Upper lobe of left lung (tissue), 6 donors: ENCODE results near the gene PIGL. TPM values are rescaled to one million over a fixed set of nuclear protein-coding genes. Genes with fewer than 3 reads are reported as not detected.

Source experiments
- ATAC-seq, 2 donors: fragments of 200-7000 bp; cut with Tn5 transposase; one replicate each; pipeline ENCODE4 v1.9.1; 2022; ENCODE audit warnings: mild to moderate bottlenecking in 2 of 2, moderate library complexity in 2 of 2; ENCODE audit not compliant: low FRiP score in 2 of 2
- DNase-seq, 2 donors: peaks; one replicate each; pipeline ENCODE4 v3.0.0-alpha.2; 2019 to 2020
- H3K27ac ChIP-seq, 4 donors: fragments of 200-600 bp; sonication (generic); one replicate each; pipeline ENCODE4 v1.5.1; 2016 to 2019
- H3K27me3 ChIP-seq, 4 donors: fragments of 200-600 bp; sonication (generic); one replicate each; pipeline ENCODE4 v1.5.1; 2017 to 2019
- H3K36me3 ChIP-seq, 4 donors: fragments of 200-600 bp; sonication (generic); one replicate each; pipeline ENCODE4 v1.5.1; 2016 to 2019
- H3K4me1 ChIP-seq, 4 donors: fragments of 200-600 bp; sonication (generic); one replicate each; pipeline ENCODE4 v1.5.1; 2018 to 2019
- H3K4me3 ChIP-seq, 4 donors: fragments of 200-600 bp; sonication (generic); one replicate each; pipeline ENCODE4 v1.5.1; 2017 to 2019; ENCODE audit warnings: mild to moderate bottlenecking in 2 of 4, moderate library complexity in 1 of 4
- H3K9me3 ChIP-seq, 4 donors: fragments of 200-600 bp; sonication (generic); one replicate each; pipeline ENCODE4 v1.5.1; 2018 to 2019
- CTCF ChIP-seq, 6 experiments: fragments of 450-650 bp in 4 of 6; fragments of 200-600 bp in 2 of 6; sonication (generic) in 2 of 6; IDR thresholded peaks; one replicate each; pipeline ENCODE4 v1.5.1; 2016 to 2019; ENCODE audit warnings: antibody characterized with exemption in 6 of 6
- EP300 ChIP-seq, 4 donors: sonication (generic); formaldehyde crosslinking; IDR thresholded peaks; one replicate each; pipeline ENCODE4 v1.5.1; 2017; ENCODE audit warnings: antibody characterized with exemption in 4 of 4, control low read depth in 2 of 4
- POLR2A ChIP-seq, 4 donors: fragments of 450-650 bp; IDR thresholded peaks; one replicate each; pipeline ENCODE4 v1.5.1; 2016 to 2017; ENCODE audit warnings: antibody characterized with exemption in 4 of 4, mild to moderate bottlenecking in 2 of 4
- POLR2AphosphoS5 ChIP-seq, 2 donors: sonication (generic); formaldehyde crosslinking; IDR thresholded peaks; one replicate each; pipeline ENCODE4 v1.5.1; 2017; ENCODE audit warnings: antibody characterized with exemption in 2 of 2
- WGBS, 2 donors: methylation state at CpG; one replicate each; pipeline ENCODE4 v1.1.5; 2017 to 2018; 5-methylcytosine and 5-hydroxymethylcytosine counted together
- total RNA-seq, 6 donors: library from RNA; depleted of rRNA in 4 of 6; stranded (reverse); fragments of >200 nt in 4 of 6; gene quantifications; one replicate each; pipeline versions ENCODE4 v1.1.0 to v1.2.1, GENCODE V29; 2016 to 2021
- donor health status: DM: no; HTN: no; CAD: no; lungs with moderate emphysema.
- donor health status: DM: no; HTN: yes; CAD: no; lungs with severe emphysema.

PIGL gene
- total RNA-seq, 6 donors from 2014 or later, result 20.8 to 207 (median 53.1) TPM

DNA sequence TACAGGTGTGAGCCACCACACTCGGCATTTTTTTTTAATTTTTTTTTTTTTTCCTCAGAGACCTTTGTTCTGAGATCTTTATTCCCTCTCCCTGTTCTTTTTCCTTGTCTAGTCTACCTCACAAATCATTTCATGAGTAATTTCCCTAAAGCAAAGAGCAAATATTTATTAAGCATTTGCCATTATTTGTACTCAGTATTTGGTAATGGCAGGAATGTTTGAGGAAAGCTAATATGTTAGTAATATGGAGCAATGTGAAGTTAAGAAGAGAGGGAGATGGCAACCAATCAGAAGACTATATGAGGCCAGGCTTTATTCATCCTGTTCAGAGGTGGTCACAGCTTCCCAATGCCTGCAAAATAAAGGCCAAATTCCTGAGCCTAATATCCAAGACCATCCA lies 122.9 kb downstream of the PIGL start:
- Histone ChIP-seq H3K4me3 (no peak overlapping the region), H3K4me1 (no peaks in the 10 kb centered on the region), H3K27me3 (no peaks in the 10 kb centered on the region), H3K9me3 (no peaks in the 10 kb centered on the region), H3K27ac (no peak overlapping the region), H3K36me3 (peaks cover 0 to 20% (median 9%) of the 10 kb centered on the region in 4 donors)
- ATAC-seq (no peak), DNase-seq (no peak)
- WGBS, 2 donors, result 84 to 100% methylated on average over 1 of the region's 1 CpG
- TF ChIP-seq POLR2AphosphoS5 (IDR thresholded peaks at IDR 0.05) (no peak), EP300 (IDR thresholded peaks at IDR 0.05) (no peak), POLR2A (IDR thresholded peaks at IDR 0.05) (no peak), CTCF (IDR thresholded peaks at IDR 0.05) (no peak)

DNA sequence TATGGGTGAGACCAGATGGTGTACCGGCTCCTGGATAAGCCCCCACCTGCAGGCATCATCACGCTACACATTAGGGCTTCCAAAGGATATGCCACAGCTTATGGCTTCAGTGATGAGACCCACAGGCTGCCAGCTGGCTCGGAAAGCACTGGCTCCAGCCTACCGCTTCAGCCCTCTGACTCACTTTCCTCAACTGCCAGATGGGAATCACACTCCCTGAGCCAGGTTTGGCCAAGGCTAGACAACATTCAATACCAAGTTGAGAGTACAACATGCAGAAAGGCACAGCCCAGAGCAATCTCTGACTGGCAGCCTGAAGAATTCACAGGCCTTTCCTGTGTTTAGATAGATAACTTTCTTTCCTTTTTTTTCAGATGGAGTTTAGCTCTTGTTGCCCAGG lies 126.0 kb downstream of the PIGL start:
- Histone ChIP-seq H3K36me3 (peaks cover 0 to 20% (median 9%) of the 10 kb centered on the region in 4 donors), H3K9me3 (no peaks in the 10 kb centered on the region), H3K4me1 (no peaks in the 10 kb centered on the region), H3K4me3 (no peak overlapping the region), H3K27ac (no peak overlapping the region), H3K27me3 (no peaks in the 10 kb centered on the region)
- ATAC-seq (no peak), DNase-seq (no peak)
- WGBS, 2 donors, result 95 to 100% methylated on average over 2 to 4 of the region's 4 CpGs
- TF ChIP-seq EP300 (IDR thresholded peaks at IDR 0.05), result no peak

DNA sequence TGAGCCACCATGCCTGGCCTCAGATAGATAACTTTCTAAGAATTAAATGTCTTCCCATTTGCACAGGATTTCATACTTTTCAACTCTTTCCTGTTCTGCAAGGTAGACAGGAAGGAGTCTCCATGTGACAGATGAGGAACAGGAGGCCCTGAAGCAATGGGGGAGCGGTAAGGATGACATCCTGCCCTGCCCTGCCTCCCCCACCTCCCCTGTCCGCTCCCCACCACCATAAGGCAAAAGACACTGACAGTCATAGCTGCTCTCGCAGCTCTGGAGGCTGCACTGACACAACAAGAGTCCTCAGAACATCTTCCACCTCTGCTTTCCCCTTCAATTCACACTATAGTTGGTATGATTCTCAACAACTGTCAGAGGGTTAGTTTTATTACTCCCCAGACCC lies 126.6 kb downstream of the PIGL start:
- TF ChIP-seq POLR2AphosphoS5 (IDR thresholded peaks at IDR 0.05) (no peak), EP300 (IDR thresholded peaks at IDR 0.05) (no peak), POLR2A (IDR thresholded peaks at IDR 0.05) (no peak), CTCF (IDR thresholded peaks at IDR 0.05) (no peak)
- no peaks in the 10 kb centered on the region for H3K9me3 ChIP-seq
- peaks cover 0 to 21% (median 10%) of the 10 kb centered on the region in 4 donors for H3K36me3 ChIP-seq
- ATAC-seq, result no peak
- 82 to 93% methylated on average over 3 of the region's 3 CpGs for WGBS, 2 donors
- no peaks in the 10 kb centered on the region for H3K4me1 ChIP-seq
- no peak overlapping the region for H3K27ac ChIP-seq
- DNase-seq, result no peak
- no peak overlapping the region for H3K4me3 ChIP-seq
- H3K27me3 ChIP-seq, result no peaks in the 10 kb centered on the region

- ATAC-seq (no peak), DNase-seq (no peak)
- TF ChIP-seq POLR2A (IDR thresholded peaks at IDR 0.05), result no peak
- no peak for TF ChIP-seq POLR2AphosphoS5 (IDR thresholded peaks at IDR 0.05)
- no peak for TF ChIP-seq EP300 (IDR thresholded peaks at IDR 0.05)
- no peak for TF ChIP-seq CTCF (IDR thresholded peaks at IDR 0.05)
- Histone ChIP-seq H3K27me3 (no peaks in the 10 kb centered on the region), H3K4me3 (no peak overlapping the region), H3K4me1 (no peaks in the 10 kb centered on the region), H3K36me3 (peaks cover 0 to 25% (median 11%) of the 10 kb centered on the region in 4 donors), H3K27ac (no peak overlapping the region), H3K9me3 (no peaks in the 10 kb centered on the region)
- 79 to 90% methylated on average over 5 of the region's 5 CpGs for WGBS, 2 donors
These were observed 128.6 kb downstream of the PIGL start for GRCh38 chr17:16345565-16345964.

GRCh38 chr17:16346721-16347271 lies 129.8 kb downstream of the PIGL start:
- no peaks in the 10 kb centered on the region for H3K9me3 ChIP-seq
- H3K27me3 ChIP-seq, result no peaks in the 10 kb centered on the region
- peaks cover 0 to 25% (median 11%) of the 10 kb centered on the region in 4 donors for H3K36me3 ChIP-seq
- peaks cover under 1 to 2% (median 1%) of the 10 kb centered on the region in 4 donors for H3K4me1 ChIP-seq
- DNase-seq, result no peak
- 93 to 94% methylated on average over 6 of the region's 6 CpGs for WGBS, 2 donors
- no peak for ATAC-seq
- H3K27ac ChIP-seq, result no peak overlapping the region
- TF ChIP-seq POLR2AphosphoS5 (IDR thresholded peaks at IDR 0.05) (no peak), EP300 (IDR thresholded peaks at IDR 0.05) (no peak)
- H3K4me3 ChIP-seq, result no peak overlapping the region

DNA sequence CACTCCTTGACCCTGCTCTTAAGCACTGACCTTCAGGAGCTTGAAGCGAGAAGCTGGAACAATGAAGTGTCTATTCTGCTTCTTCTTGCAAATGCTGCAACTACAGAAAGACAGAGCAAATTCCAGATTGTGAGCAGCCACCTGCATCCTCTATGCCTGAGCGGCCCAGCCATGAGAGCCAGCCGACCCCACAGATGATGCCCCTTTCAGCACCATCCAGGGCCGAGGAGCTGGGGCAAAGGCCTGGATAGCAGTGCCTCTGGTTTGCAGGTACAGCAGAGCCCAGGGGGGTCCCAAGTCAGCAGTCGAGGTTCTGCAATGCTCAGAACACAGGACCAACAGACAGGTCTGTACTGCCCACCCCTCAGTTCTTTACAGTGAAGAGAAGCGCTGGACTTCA lies 131.6 kb downstream of the PIGL start:
- Histone ChIP-seq H3K27ac (no peak overlapping the region), H3K4me1 (peaks cover 9 to 17% (median 13%) of the 10 kb centered on the region in 4 donors), H3K36me3 (peaks cover 0 to 13% (median 7%) of the 10 kb centered on the region in 4 donors), H3K4me3 (no peak overlapping the region), H3K27me3 (peaks cover 0 to 5% (median 0%) of the 10 kb centered on the region in 4 donors), H3K9me3 (no peaks in the 10 kb centered on the region)
- 90 to 100% methylated on average over 2 to 6 of the region's 6 CpGs for WGBS, 2 donors
- ATAC-seq, result no peak
- TF ChIP-seq POLR2A (IDR thresholded peaks at IDR 0.05), result no peak
- TF ChIP-seq CTCF (IDR thresholded peaks at IDR 0.05), result no peak
- no peak for TF ChIP-seq POLR2AphosphoS5 (IDR thresholded peaks at IDR 0.05)
- TF ChIP-seq EP300 (IDR thresholded peaks at IDR 0.05), result no peak
- no peak for DNase-seq
